Fibroblast of villous mesenchyme (primary cell): ENCODE data around the gene POU2F3. TPM values are rescaled to one million over a fixed set of nuclear protein-coding genes. Genes with fewer than 3 reads are reported as not detected.

Experiments used
- DNase-seq: peaks from one replicate; pipeline ENCODE4 v3.0.0-alpha.2; 2010; ENCODE audit warnings: low read depth
- H3K4me3 ChIP-seq: 2 replicates; pipeline ENCODE4 v1.5.1; 2011; ENCODE audit warnings: low read depth, mild to moderate bottlenecking, low read length
- CTCF ChIP-seq: IDR thresholded peaks from 2 replicates; pipeline ENCODE4 v1.5.1; 2012; ENCODE audit warnings: low read depth, mild to moderate bottlenecking, low read length; ENCODE audit not compliant: insufficient read depth
- total RNA-seq: library from RNA; depleted of rRNA; stranded (reverse); fragments of >200 nt; gene quantifications from 2 replicates; pipeline ENCODE4 v1.2.3, GENCODE V29; 2012

Gene POU2F3
- total RNA-seq, 1 donor = under 0.01 TPM

- H3K4me3 ChIP-seq = no peak overlapping the region
- TF ChIP-seq CTCF = no peak
- no peak for DNase-seq
These were observed 68.1 kb downstream of the POU2F3 start for GRCh38 chr11:120308081-120308480.

- no peak for DNase-seq
- H3K4me3 ChIP-seq = no peak overlapping the region
- no peak for TF ChIP-seq CTCF
These were observed 70.9 kb downstream of the POU2F3 start for GRCh38 chr11:120310870-120311269.

- DNase-seq = no peak
- no peak overlapping the region for H3K4me3 ChIP-seq
- no peak for TF ChIP-seq CTCF
These were observed 74.9 kb downstream of the POU2F3 start for GRCh38 chr11:120314861-120315260.

GRCh38 chr11:120316880-120317688, 77.1 kb downstream of the POU2F3 start:
- DNase-seq = peak; percentile 44
- H3K4me3 ChIP-seq = no peak overlapping the region
- no peak for TF ChIP-seq CTCF

- no peak for DNase-seq
- H3K4me3 ChIP-seq = no peak overlapping the region
- no peak for TF ChIP-seq CTCF
These were observed 77.9 kb downstream of the POU2F3 start for GRCh38 chr11:120317689-120318480.

GRCh38 chr11:120318906-120319305, 79.0 kb downstream of the POU2F3 start:
- TF ChIP-seq CTCF = no peak
- no peak overlapping the region for H3K4me3 ChIP-seq
- no peak for DNase-seq
